HepG2 (cell line): ENCODE data around the gene TIMM23. TPM values are rescaled to one million over a fixed set of nuclear protein-coding genes. Genes with fewer than 3 reads are reported as not detected.

Source experiments
- ARID3A ChIP-seq: IDR thresholded peaks from 2 replicates; pipeline ENCODE4 v1.6.1; 2012; ENCODE audit warnings: low read depth, low read length, improper control_type of control experiment
- CTCF ChIP-seq: sonication (generic); formaldehyde crosslinking; IDR thresholded peaks from 2 replicates; pipeline ENCODE4 v1.5.0; 2020; ENCODE audit warnings: mild to moderate bottlenecking, missing genetic modification reagents, moderate library complexity
- MATR3 ChIP-seq: sonication (generic); formaldehyde crosslinking; IDR thresholded peaks from 2 replicates; pipeline ENCODE4 v1.4.0; 2020; ENCODE audit warnings: missing genetic modification reagents
- MYNN ChIP-seq: sonication (generic); formaldehyde crosslinking; IDR thresholded peaks from 2 replicates; pipeline ENCODE4 v1.4.0; 2020; ENCODE audit warnings: mild to moderate bottlenecking, low read depth, missing genetic modification reagents
- NFE2 ChIP-seq: sonication (generic); formaldehyde crosslinking; IDR thresholded peaks from 2 replicates; pipeline ENCODE4 v1.4.0; 2020; ENCODE audit warnings: missing genetic modification reagents
- NR1H2 ChIP-seq: sonication (generic); formaldehyde crosslinking; IDR thresholded peaks from 2 replicates; pipeline ENCODE4 v1.8.1; 2022; ENCODE audit warnings: low read depth, missing genetic modification reagents, borderline replicate concordance
- POLR2A ChIP-seq, 2 experiments: IDR thresholded peaks; 2 replicates each; pipeline ENCODE4 v1.6.1; 2011; ENCODE audit warnings: low read depth in 2 of 2, low read length in 2 of 2, mild to moderate bottlenecking in 1 of 2, moderate library complexity in 1 of 2; ENCODE audit not compliant: insufficient read depth in 1 of 2
- RBM22 ChIP-seq: fragments of 200-400 bp; formaldehyde crosslinking; optimal IDR thresholded peaks from 2 replicates; pipeline ENCODE3; 2017; ENCODE audit warnings: mild to moderate bottlenecking, low read length, moderate library complexity
- RELA ChIP-seq: sonication (generic); formaldehyde crosslinking; IDR thresholded peaks from 2 replicates; pipeline ENCODE4 v1.4.0; 2020; ENCODE audit warnings: missing genetic modification reagents
- RORA ChIP-seq: sonication (generic); formaldehyde crosslinking; IDR thresholded peaks from 2 replicates; pipeline ENCODE4 v1.5.0; 2020; ENCODE audit warnings: mild to moderate bottlenecking, missing genetic modification reagents, moderate library complexity
- SAP130 ChIP-seq: IDR thresholded peaks from 2 replicates; pipeline ENCODE4 v1.6.1; 2016; ENCODE audit warnings: low read depth
- SIN3A ChIP-seq: IDR thresholded peaks from 2 replicates; pipeline ENCODE4 v1.6.1; 2011; ENCODE audit warnings: low read depth, mild to moderate bottlenecking, control low read depth, low read length, borderline replicate concordance
- ZBTB2 ChIP-seq: sonication (generic); formaldehyde crosslinking; IDR thresholded peaks from 2 replicates; pipeline ENCODE4 v1.8.0; 2022; ENCODE audit warnings: low read depth, missing genetic modification reagents
- ZBTB20 ChIP-seq: sonication (generic); formaldehyde crosslinking; IDR thresholded peaks from 2 replicates; pipeline ENCODE4 v1.8.1; 2023; ENCODE audit warnings: missing genetic modification reagents, low read depth, mild to moderate bottlenecking, borderline replicate concordance
- ZBTB7A ChIP-seq: sonication (generic); formaldehyde crosslinking; IDR thresholded peaks from 2 replicates; pipeline ENCODE4 v1.8.0; 2022; ENCODE audit warnings: mild to moderate bottlenecking, missing genetic modification reagents
- ZFP36L1 ChIP-seq: sonication (generic); formaldehyde crosslinking; IDR thresholded peaks from 2 replicates; pipeline ENCODE4 v1.8.0; 2022; ENCODE audit warnings: mild to moderate bottlenecking, missing genetic modification reagents, moderate library complexity
- ZNF124 ChIP-seq: sonication (generic); formaldehyde crosslinking; IDR thresholded peaks from 2 replicates; pipeline ENCODE4 v1.4.0; 2020; ENCODE audit warnings: missing genetic modification reagents
- ZNF207 ChIP-seq: fragments of 450-650 bp; IDR thresholded peaks from 2 replicates; pipeline ENCODE4 v1.6.1; 2016; ENCODE audit warnings: antibody characterized with exemption, borderline replicate concordance
- ZNF274 ChIP-seq: sonication (generic); formaldehyde crosslinking; IDR thresholded peaks from 2 replicates; pipeline ENCODE4 v1.5.1; 2020; ENCODE audit warnings: mild to moderate bottlenecking, missing genetic modification reagents
- ZNF280D ChIP-seq: sonication (generic); formaldehyde crosslinking; IDR thresholded peaks from 2 replicates; pipeline ENCODE4 v1.5.1; 2020; ENCODE audit warnings: mild to moderate bottlenecking, missing genetic modification reagents
- ZNF557 ChIP-seq: sonication (generic); formaldehyde crosslinking; IDR thresholded peaks from 2 replicates; pipeline ENCODE4 v1.4.0; 2020; ENCODE audit warnings: missing genetic modification reagents
- polyA plus RNA-seq, 8 experiments: library from polyadenylated mRNA; depleted of rRNA in 3 of 8; stranded (reverse) in 7 of 8; unstranded in 1 of 8; fragments of >200 nt; fragmentation: Illumina TruSeq in 4 of 8; extraction: Trizol in 4 of 8; gene quantifications; 2 replicates each; pipeline versions ENCODE4 v1.2.1 to v1.2.3, GENCODE V29; 2011 to 2016; ENCODE audit warnings: low read depth in 4 of 8, missing spikeins in 1 of 8, mixed read lengths in 1 of 8; ENCODE audit not compliant: insufficient read depth in 1 of 8
- total RNA-seq, 5 experiments: library from RNA; depleted of rRNA; stranded (reverse); fragments of >200 nt; fragmentation: Illumina TruSeq; extraction: Trizol; gene quantifications; 2 replicates each; pipeline ENCODE4 v1.2.3, GENCODE V29; 2016; ENCODE audit warnings: low read depth in 1 of 5
- TF ChIP-seq, protein P1 (sequence below): sonication (generic); formaldehyde crosslinking; IDR thresholded peaks from 2 replicates; pipeline ENCODE4 v1.5.0; 2020; ENCODE audit warnings: missing genetic modification reagents, mild to moderate bottlenecking, borderline replicate concordance

The TIMM23 gene
- total and polyA plus RNA-seq, 2 of the 13 experiments (the other 11 are each of a cell fraction or from before 2014, with no cell fraction given), result 80.2 to 98.6 TPM

- TF ChIP-seq ARID3A (peak; percentile 86), SIN3A (peak; percentile 49; the same call in 1 of the 2 replicates), ZNF207 (no peak), CTCF (CRISPR knock-in tag) (no peak), RORA (CRISPR knock-in tag) (no peak), RBM22 (peak; percentile 77), ZNF274 (CRISPR knock-in tag) (no peak), MYNN (no peak), SAP130 (peak; percentile 35), MATR3 (CRISPR knock-in tag) (no peak), ZBTB2 (CRISPR knock-in tag) (no peak), ZBTB7A (CRISPR knock-in tag) (no peak), ZNF557 (no peak), RELA (no peak), ZFP36L1 (CRISPR knock-in tag) (no peak), ZNF124 (CRISPR knock-in tag) (no peak), ZNF280D (CRISPR knock-in tag) (no peak), POLR2A (IDR thresholded peaks at IDR 0.05; ENCODE audit: insufficient read depth in 1 of 2, low read depth in 2 of 2, low read length in 2 of 2) (peak; percentile 15 to 18; a peak in 1 of 4 replicates), NFE2 (CRISPR knock-in tag) (no peak), ZBTB20 (peak; percentile 12; the same call in 1 of the 2 replicates), NR1H2 (CRISPR knock-in tag) (no peak)
- TF ChIP-seq, protein P1, sequence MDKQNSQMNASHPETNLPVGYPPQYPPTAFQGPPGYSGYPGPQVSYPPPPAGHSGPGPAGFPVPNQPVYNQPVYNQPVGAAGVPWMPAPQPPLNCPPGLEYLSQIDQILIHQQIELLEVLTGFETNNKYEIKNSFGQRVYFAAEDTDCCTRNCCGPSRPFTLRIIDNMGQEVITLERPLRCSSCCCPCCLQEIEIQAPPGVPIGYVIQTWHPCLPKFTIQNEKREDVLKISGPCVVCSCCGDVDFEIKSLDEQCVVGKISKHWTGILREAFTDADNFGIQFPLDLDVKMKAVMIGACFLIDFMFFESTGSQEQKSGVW (CRISPR knock-in tag), result no peak
These were observed 47.5 kb downstream of the TIMM23 start (continued) for GRCh38 chr10:46019569-46020343.
